ENCODE results near the gene AIP.

GRCh38 chr11:67435727-67436458 is 46.9 kb upstream of the AIP start:
- TF ChIP-seq CTCF (IDR thresholded peaks at IDR 0.05; ENCODE audit: low read depth, low read length) (no peak), EZH2phosphoT487 (IDR thresholded peaks at IDR 0.05; ENCODE audit: low read depth) (no peak)
